Measurements from ENCODE around the gene DDX51. TPM values are rescaled to one million over a fixed set of nuclear protein-coding genes. Genes with fewer than 3 reads are reported as not detected.

Gene DDX51
- polyA plus RNA-seq, 1 experiment: 8.2 TPM

DNA sequence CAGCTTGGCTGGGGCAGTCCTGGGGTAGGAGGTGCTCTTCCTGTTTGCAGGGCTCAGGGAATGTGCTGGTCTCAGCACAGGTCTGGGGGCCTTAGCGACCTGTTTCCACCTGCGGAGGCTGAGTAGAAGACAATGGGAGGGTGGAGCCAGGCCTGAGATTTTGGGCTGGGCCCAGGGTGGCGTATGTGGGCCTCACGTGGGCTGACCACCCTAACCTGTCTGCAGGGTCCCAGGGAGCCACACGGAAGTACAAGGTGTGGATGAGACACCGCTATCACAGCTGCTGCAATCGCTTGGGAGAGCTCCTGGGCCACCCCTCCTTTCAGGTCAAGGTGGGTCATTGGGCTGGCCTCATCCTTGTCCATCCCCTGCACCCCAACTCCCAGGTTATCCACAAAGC, 1.2 kb upstream of the DDX51 start:
- ChIA-PET CTCF (interaction anchor here (1.1 to 3.2 kb wide), 2 partner anchors 8 to 470 kb away, joined by 5 to 9 read pairs; no protein-coding TSS in a partner anchor), POLR2A (no interaction called here)
- H3K36me3 ChIP-seq (ENCODE audit: control insufficient read depth, insufficient read depth, low read length): peaks cover 17% of the 10 kb centered on the region
- TF ChIP-seq CTCF (IDR thresholded peaks at IDR 0.05; ENCODE audit: insufficient read depth, low read depth, low read length): no peak
- peak overlapping the region; percentile 97 for H3K4me3 ChIP-seq (ENCODE audit: low read depth, low read length)
- no peaks in the 10 kb centered on the region for H3K27me3 ChIP-seq (ENCODE audit: control insufficient read depth, insufficient read depth, low read length)
- DNase-seq (ENCODE audit: low read depth): no peak

GRCh38 chr12:132144810-132145168, 670 bp upstream of the DDX51 start:
- Histone ChIP-seq H3K36me3 (ENCODE audit: control insufficient read depth, insufficient read depth, low read length) (peaks cover 22% of the 10 kb centered on the region), H3K4me3 (ENCODE audit: low read depth, low read length) (peak overlapping the region; percentile 97), H3K27me3 (ENCODE audit: control insufficient read depth, insufficient read depth, low read length) (no peaks in the 10 kb centered on the region)
- TF ChIP-seq CTCF (IDR thresholded peaks at IDR 0.05; ENCODE audit: insufficient read depth, low read depth, low read length): no peak
- POLR2A ChIA-PET: no interaction called here
- CTCF ChIA-PET: interaction anchor here (1.1 to 3.2 kb wide), 2 partner anchors 9 to 470 kb away, joined by 5 to 9 read pairs; no protein-coding TSS in a partner anchor
- DNase-seq (ENCODE audit: low read depth): no peak

DNA sequence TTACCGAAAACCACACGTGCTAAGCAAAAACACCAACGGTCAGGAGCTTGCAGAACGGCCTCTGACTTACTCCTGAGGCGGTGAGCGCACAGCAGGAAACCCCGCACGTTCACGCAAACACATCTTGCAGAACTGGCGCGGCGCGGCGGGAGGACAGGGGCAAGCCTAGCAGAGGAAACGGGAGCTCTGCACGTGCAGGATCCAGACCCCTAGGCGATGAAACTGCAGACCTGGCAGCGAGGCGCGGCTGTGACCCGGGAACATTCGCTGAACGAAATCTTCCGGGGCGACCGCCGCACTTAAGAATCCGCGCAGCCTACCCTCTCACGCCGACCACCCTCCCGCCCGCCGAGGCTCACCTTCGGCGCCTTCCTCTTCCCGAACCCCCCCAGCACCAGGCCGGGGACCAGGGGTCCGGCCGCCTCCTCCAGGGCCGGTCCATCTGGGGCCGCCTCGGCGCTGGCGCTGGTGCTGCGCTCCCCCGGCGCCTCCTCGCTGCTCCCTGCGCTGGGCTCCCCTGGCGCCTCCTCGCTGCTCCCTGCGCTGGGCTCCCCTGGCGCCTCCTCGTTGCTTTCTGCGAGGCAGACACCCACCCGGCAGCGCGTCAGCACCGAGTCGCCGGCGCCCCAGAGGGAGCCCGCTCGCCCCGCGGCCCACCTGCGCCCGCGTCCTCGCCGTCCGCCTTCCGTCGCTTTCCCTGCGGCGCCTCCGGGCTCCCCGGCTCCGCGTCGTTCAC, 615 bp downstream of the DDX51 start:
- Histone ChIP-seq H3K36me3 (ENCODE audit: control insufficient read depth, insufficient read depth, low read length) (peaks cover 33% of the 10 kb centered on the region), H3K4me3 (ENCODE audit: low read depth, low read length) (peak overlapping the region; percentile 97), H3K27me3 (ENCODE audit: control insufficient read depth, insufficient read depth, low read length) (no peaks in the 10 kb centered on the region)
- DNase-seq (ENCODE audit: low read depth): no peak
- no peak for TF ChIP-seq CTCF (IDR thresholded peaks at IDR 0.05; ENCODE audit: insufficient read depth, low read depth, low read length)
- ChIA-PET CTCF (no interaction called here), POLR2A (no interaction called here)

DNA sequence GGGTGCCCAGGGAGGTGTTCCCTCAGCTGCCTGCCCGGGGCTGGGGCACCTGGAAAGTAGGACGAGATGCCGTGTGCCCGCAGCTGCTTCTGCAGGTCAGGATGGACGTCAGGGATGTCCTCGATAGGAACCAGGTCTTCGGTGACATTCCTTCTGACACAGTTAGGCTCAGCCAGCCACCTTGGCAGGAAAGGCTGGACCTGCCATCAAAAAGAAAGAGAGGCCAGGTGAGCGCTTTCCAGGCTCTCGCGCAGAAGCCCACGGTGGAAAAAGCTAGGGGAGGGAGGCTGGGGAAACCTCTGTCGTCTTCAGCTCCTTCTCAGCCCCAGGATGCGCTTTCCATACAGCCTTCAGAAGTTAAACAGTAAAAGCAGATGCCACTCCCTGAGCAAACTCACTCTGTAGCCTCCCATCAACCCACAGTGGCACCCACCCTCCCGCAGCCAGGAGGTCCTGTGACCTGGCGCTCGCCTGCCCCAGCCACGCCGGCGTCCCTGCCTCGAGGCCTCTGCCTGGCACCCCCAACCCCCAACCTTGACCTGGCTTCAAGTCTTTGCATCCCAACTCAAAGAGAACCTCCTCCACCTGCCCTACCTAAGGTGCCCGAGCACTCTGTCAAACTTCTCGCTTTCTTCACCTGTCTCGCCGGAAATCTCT, 1.3 kb downstream of the DDX51 start:
- TF ChIP-seq CTCF (IDR thresholded peaks at IDR 0.05; ENCODE audit: insufficient read depth, low read depth, low read length): no peak
- Histone ChIP-seq H3K36me3 (ENCODE audit: control insufficient read depth, insufficient read depth, low read length) (peaks cover 33% of the 10 kb centered on the region), H3K27me3 (ENCODE audit: control insufficient read depth, insufficient read depth, low read length) (no peaks in the 10 kb centered on the region), H3K4me3 (ENCODE audit: low read depth, low read length) (peak overlapping the region; percentile 97)
- CTCF ChIA-PET: no interaction called here
- no peak for DNase-seq (ENCODE audit: low read depth)
- POLR2A ChIA-PET: no interaction called here

- ChIA-PET POLR2A (no interaction called here), CTCF (interaction anchor here (1.7 kb wide), 1 partner anchor 12 kb away, joined by 4 read pairs; no protein-coding TSS in a partner anchor)
- Histone ChIP-seq H3K27me3 (ENCODE audit: control insufficient read depth, insufficient read depth, low read length) (no peaks in the 10 kb centered on the region), H3K36me3 (ENCODE audit: control insufficient read depth, insufficient read depth, low read length) (peaks cover 33% of the 10 kb centered on the region), H3K4me3 (ENCODE audit: low read depth, low read length) (no peak overlapping the region)
- TF ChIP-seq CTCF (IDR thresholded peaks at IDR 0.05; ENCODE audit: insufficient read depth, low read depth, low read length): no peak
- no peak for DNase-seq (ENCODE audit: low read depth)
Measured at GRCh38 chr12:132141976-132142678, 2.0 kb downstream of the DDX51 start.
